ENCODE data around the gene RSRC1.

GRCh38 chr3:158109295-158109803, 540 bp upstream of the RSRC1 start:
- TF ChIP-seq CTCF (conservative IDR thresholded peaks at IDR 0.05) (no peak), EZH2 (IDR thresholded peaks at IDR 0.05; ENCODE audit: low read depth) (no peak)

Measured in PC-9 (cell line).